ENCODE data around the gene DPF1.

The DPF1 gene

DNA sequence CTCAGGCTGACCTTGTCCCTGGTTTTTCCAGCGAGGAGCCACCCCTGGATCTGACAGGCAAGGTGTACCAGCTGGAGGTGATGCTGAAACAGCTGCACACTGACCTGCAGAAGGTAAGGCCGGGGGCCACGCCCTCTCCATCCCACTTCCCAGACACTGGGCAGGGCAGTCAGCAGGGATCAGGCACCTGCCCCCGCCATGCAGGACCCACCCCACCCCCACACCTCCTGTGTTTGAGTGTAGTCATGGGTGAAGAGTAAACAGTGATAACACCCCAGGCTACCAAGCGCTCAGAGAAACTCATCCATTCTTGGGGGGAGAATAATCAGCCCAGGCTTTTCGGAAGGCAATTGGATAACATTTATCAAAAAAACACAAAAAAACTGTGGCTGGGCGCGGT is 19.9 kb downstream of the DPF1 start:
- ChIA-PET CTCF (no interaction called here), POLR2A (no interaction called here)
- no peak for DNase-seq (ENCODE audit: extremely low spot score)
- TF ChIP-seq CTBP1 (IDR thresholded peaks at IDR 0.05; ENCODE audit: borderline replicate concordance), result no peak
- no peak for TF ChIP-seq PKNOX1 (IDR thresholded peaks at IDR 0.05)
- no peak for TF ChIP-seq NFRKB (IDR thresholded peaks at IDR 0.05)
- no peak for TF ChIP-seq HDGF (IDR thresholded peaks at IDR 0.05; ENCODE audit: borderline replicate concordance)
- TF ChIP-seq FOXA1 (IDR thresholded peaks at IDR 0.05), result no peak
- no peak for TF ChIP-seq L3MBTL2 (conservative IDR thresholded peaks at IDR 0.05)
- no peak for TF ChIP-seq FOXK2 (IDR thresholded peaks at IDR 0.05)
- TF ChIP-seq SUZ12 (IDR thresholded peaks at IDR 0.05), result no peak
- TF ChIP-seq LEF1 (IDR thresholded peaks at IDR 0.05; ENCODE audit: borderline replicate concordance), result no peak
- no peak for TF ChIP-seq TARDBP (IDR thresholded peaks at IDR 0.05)
- no peak for TF ChIP-seq ARNT (IDR thresholded peaks at IDR 0.05)
- TF ChIP-seq FOXM1 (IDR thresholded peaks at IDR 0.05; ENCODE audit: borderline replicate concordance), result no peak
- no peak for TF ChIP-seq ZNF384 (IDR thresholded peaks at IDR 0.05)
- no peak for TF ChIP-seq BHLHE40 (IDR thresholded peaks at IDR 0.05; ENCODE audit: borderline replicate concordance)
- TF ChIP-seq SP1 (IDR thresholded peaks at IDR 0.05), result no peak
- TF ChIP-seq ELF4 (IDR thresholded peaks at IDR 0.05), result no peak

DNA sequence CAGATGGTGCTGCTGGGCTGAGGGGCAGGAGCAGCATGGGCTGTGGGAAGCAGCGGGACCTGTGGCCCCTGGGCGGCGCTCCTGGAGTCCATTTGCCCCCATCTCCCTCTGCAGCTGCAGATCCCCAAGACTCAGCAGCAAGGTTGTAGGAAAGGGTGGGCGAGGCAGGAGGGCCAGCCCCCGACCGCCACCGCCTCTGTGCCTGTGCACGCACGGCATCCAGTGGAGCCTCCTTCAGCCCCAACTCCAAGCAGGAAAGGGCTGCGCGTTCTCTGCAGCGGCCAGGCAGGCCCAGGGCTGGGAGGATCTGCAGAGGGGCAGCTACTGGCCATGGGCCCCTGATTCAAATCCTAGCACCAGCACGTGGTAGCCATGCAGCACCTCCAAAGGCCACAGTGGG is 20.8 kb downstream of the DPF1 start:
- POLR2A ChIA-PET, result no interaction called here

GRCh38 chr19:38202504-38202903 is 21.5 kb downstream of the DPF1 start:
- TF ChIP-seq ARNT (IDR thresholded peaks at IDR 0.05) (no peak), TARDBP (IDR thresholded peaks at IDR 0.05) (no peak)
- no peak for DNase-seq (ENCODE audit: extremely low spot score)
- ChIA-PET CTCF (no interaction called here), POLR2A (no interaction called here)

More for the DNA sequence above, 20.8 kb downstream of the DPF1 start:
- CTCF ChIA-PET, result no interaction called here
- TF ChIP-seq ARNT (IDR thresholded peaks at IDR 0.05) (no peak), HDGF (IDR thresholded peaks at IDR 0.05; ENCODE audit: borderline replicate concordance) (no peak), FOXK2 (IDR thresholded peaks at IDR 0.05) (no peak), ELF4 (IDR thresholded peaks at IDR 0.05) (no peak), FOXA1 (IDR thresholded peaks at IDR 0.05) (no peak), FOXM1 (IDR thresholded peaks at IDR 0.05; ENCODE audit: borderline replicate concordance) (no peak), BHLHE40 (IDR thresholded peaks at IDR 0.05; ENCODE audit: borderline replicate concordance) (no peak), TARDBP (IDR thresholded peaks at IDR 0.05) (no peak), CTBP1 (IDR thresholded peaks at IDR 0.05; ENCODE audit: borderline replicate concordance) (no peak), L3MBTL2 (conservative IDR thresholded peaks at IDR 0.05) (no peak), ZNF384 (IDR thresholded peaks at IDR 0.05) (no peak), SUZ12 (IDR thresholded peaks at IDR 0.05) (no peak), LEF1 (IDR thresholded peaks at IDR 0.05; ENCODE audit: borderline replicate concordance) (no peak), SP1 (IDR thresholded peaks at IDR 0.05) (no peak), NFRKB (IDR thresholded peaks at IDR 0.05) (no peak), PKNOX1 (IDR thresholded peaks at IDR 0.05) (no peak)
- no peak for DNase-seq (ENCODE audit: extremely low spot score)

- TF ChIP-seq NFRKB (IDR thresholded peaks at IDR 0.05), result no peak
- TF ChIP-seq ZNF384 (IDR thresholded peaks at IDR 0.05), result no peak
- TF ChIP-seq ARNT (IDR thresholded peaks at IDR 0.05), result no peak
- no peak for TF ChIP-seq BHLHE40 (IDR thresholded peaks at IDR 0.05; ENCODE audit: borderline replicate concordance)
- no peak for TF ChIP-seq ELF4 (IDR thresholded peaks at IDR 0.05)
- TF ChIP-seq SP1 (IDR thresholded peaks at IDR 0.05), result no peak
- TF ChIP-seq PKNOX1 (IDR thresholded peaks at IDR 0.05), result no peak
- no peak for TF ChIP-seq FOXK2 (IDR thresholded peaks at IDR 0.05)
- no peak for TF ChIP-seq LEF1 (IDR thresholded peaks at IDR 0.05; ENCODE audit: borderline replicate concordance)
- no peak for TF ChIP-seq TARDBP (IDR thresholded peaks at IDR 0.05)
- no peak for TF ChIP-seq HDGF (IDR thresholded peaks at IDR 0.05; ENCODE audit: borderline replicate concordance)
- no peak for TF ChIP-seq FOXA1 (IDR thresholded peaks at IDR 0.05)
- no peak for TF ChIP-seq L3MBTL2 (conservative IDR thresholded peaks at IDR 0.05)
- no peak for TF ChIP-seq CTBP1 (IDR thresholded peaks at IDR 0.05; ENCODE audit: borderline replicate concordance)
- TF ChIP-seq FOXM1 (IDR thresholded peaks at IDR 0.05; ENCODE audit: borderline replicate concordance), result no peak
- no peak for TF ChIP-seq SUZ12 (IDR thresholded peaks at IDR 0.05)
- POLR2A ChIA-PET, result no interaction called here
- CTCF ChIA-PET, result no interaction called here
These were observed 22.3 kb downstream of the DPF1 start for GRCh38 chr19:38201731-38202130.

DNA sequence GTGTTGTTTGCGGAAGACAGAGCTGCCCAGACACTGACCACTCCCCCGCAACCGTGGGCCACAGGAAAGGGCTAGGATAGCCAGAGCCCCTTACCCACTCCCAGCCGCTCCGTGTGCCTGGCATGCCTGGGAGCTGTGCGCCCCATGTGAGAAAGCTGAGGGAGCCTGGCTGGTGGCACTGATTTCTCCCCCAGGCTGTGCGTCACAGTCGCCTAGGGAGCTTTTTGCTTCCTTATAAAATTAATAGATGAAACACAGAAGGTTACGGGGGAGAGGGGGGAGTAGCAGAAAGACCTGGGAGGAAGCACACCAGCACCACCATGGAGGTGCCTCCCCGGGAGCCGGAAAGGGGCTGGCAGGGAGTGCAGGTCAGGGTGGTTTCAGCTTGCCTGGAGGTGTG is 24.7 kb downstream of the DPF1 start:
- POLR2A ChIA-PET, result no interaction called here
- CTCF ChIA-PET, result no interaction called here
- no peak for DNase-seq (ENCODE audit: extremely low spot score)
- TF ChIP-seq NFRKB (IDR thresholded peaks at IDR 0.05) (no peak), HDGF (IDR thresholded peaks at IDR 0.05; ENCODE audit: borderline replicate concordance) (no peak), FOXK2 (IDR thresholded peaks at IDR 0.05) (no peak), L3MBTL2 (conservative IDR thresholded peaks at IDR 0.05) (no peak), BHLHE40 (IDR thresholded peaks at IDR 0.05; ENCODE audit: borderline replicate concordance) (no peak), PKNOX1 (IDR thresholded peaks at IDR 0.05) (no peak), ZNF384 (IDR thresholded peaks at IDR 0.05) (no peak), LEF1 (IDR thresholded peaks at IDR 0.05; ENCODE audit: borderline replicate concordance) (no peak), ARNT (IDR thresholded peaks at IDR 0.05) (no peak), FOXM1 (IDR thresholded peaks at IDR 0.05; ENCODE audit: borderline replicate concordance) (no peak), SUZ12 (IDR thresholded peaks at IDR 0.05) (no peak), ELF4 (IDR thresholded peaks at IDR 0.05) (no peak), TARDBP (IDR thresholded peaks at IDR 0.05) (no peak), SP1 (IDR thresholded peaks at IDR 0.05) (no peak), CTBP1 (IDR thresholded peaks at IDR 0.05; ENCODE audit: borderline replicate concordance) (no peak), FOXA1 (IDR thresholded peaks at IDR 0.05) (no peak)

More at GRCh38 chr19:38201731-38202130, 22.3 kb downstream of the DPF1 start:
- DNase-seq (ENCODE audit: extremely low spot score), result no peak

Data from HEK293T (cell line).